Nephron (organoid): ENCODE measurements around the gene DENND1A.

Experiments
- H3K27ac Mint-ChIP-seq, 3 experiments: 2 replicates each; pipeline ENCODE4 v1.8.0; 2020; ENCODE audit warnings: mixed read lengths in 3 of 3, mild to moderate bottlenecking in 2 of 3, moderate library complexity in 1 of 3
- H3K27me3 Mint-ChIP-seq: 2 replicates; pipeline ENCODE4 v1.8.0; 2021; ENCODE audit warnings: low read depth, mild to moderate bottlenecking, moderate library complexity, mixed read lengths
- H3K36me3 Mint-ChIP-seq: 2 replicates; pipeline ENCODE4 v1.8.0; 2020; ENCODE audit warnings: low read depth, mixed read lengths
- H3K4me1 Mint-ChIP-seq: 2 replicates; pipeline ENCODE4 v1.8.0; 2020; ENCODE audit warnings: mixed read lengths
- H3K4me3 Mint-ChIP-seq, 3 experiments: 2 replicates each; pipeline ENCODE4 v1.8.0; 2020; ENCODE audit warnings: mild to moderate bottlenecking in 3 of 3, mixed read lengths in 3 of 3, moderate library complexity in 2 of 3
- H3K9me3 Mint-ChIP-seq: 2 replicates; pipeline ENCODE4 v1.8.0; 2020; ENCODE audit warnings: mixed read lengths
- CTCF ChIP-seq, 3 experiments: fragments of 200-600 bp; sonication (generic); IDR thresholded peaks; one replicate each; pipeline ENCODE4 v1.5.0; 2021; ENCODE audit warnings: antibody characterized with exemption in 3 of 3; ENCODE audit not compliant: unreplicated experiment in 3 of 3

Gene DENND1A

GRCh38 chr9:123608104-123608503 is 321.8 kb downstream of the DENND1A start:
- Mint-ChIP-seq H3K9me3 (no peaks in the 10 kb centered on the region), H3K36me3 (no peaks in the 10 kb centered on the region), H3K4me3 (no peak overlapping the region), H3K27me3 (no peaks in the 10 kb centered on the region), H3K4me1 (peaks cover 14% of the 10 kb centered on the region), H3K27ac (no peak overlapping the region)
- no peak for TF ChIP-seq CTCF (IDR thresholded peaks at IDR 0.05; ENCODE audit: unreplicated experiment in 3 of 3)

- TF ChIP-seq CTCF (IDR thresholded peaks at IDR 0.05; ENCODE audit: unreplicated experiment in 3 of 3), result no peak
- Mint-ChIP-seq H3K27me3 (no peaks in the 10 kb centered on the region), H3K9me3 (no peaks in the 10 kb centered on the region), H3K4me3 (no peak overlapping the region), H3K4me1 (peaks cover 14% of the 10 kb centered on the region), H3K36me3 (no peaks in the 10 kb centered on the region), H3K27ac (no peak overlapping the region)
Observed at GRCh38 chr9:123607479-123607878, 322.4 kb downstream of the DENND1A start.

- no peak for TF ChIP-seq CTCF (IDR thresholded peaks at IDR 0.05; ENCODE audit: unreplicated experiment in 3 of 3)
- Mint-ChIP-seq H3K9me3 (no peaks in the 10 kb centered on the region), H3K36me3 (no peaks in the 10 kb centered on the region), H3K4me1 (peaks cover 8% of the 10 kb centered on the region), H3K27me3 (no peaks in the 10 kb centered on the region), H3K4me3 (no peak overlapping the region), H3K27ac (no peak overlapping the region)
Observed at GRCh38 chr9:123606141-123606540, 323.8 kb downstream of the DENND1A start.

GRCh38 chr9:123605286-123605685 is 324.6 kb downstream of the DENND1A start:
- H3K27ac Mint-ChIP-seq, result no peak overlapping the region
- no peak for TF ChIP-seq CTCF (IDR thresholded peaks at IDR 0.05; ENCODE audit: unreplicated experiment in 3 of 3)
- H3K36me3 Mint-ChIP-seq, result no peaks in the 10 kb centered on the region
- no peaks in the 10 kb centered on the region for H3K27me3 Mint-ChIP-seq
- no peak overlapping the region for H3K4me3 Mint-ChIP-seq
- H3K4me1 Mint-ChIP-seq, result peaks cover under 1% of the 10 kb centered on the region
- H3K9me3 Mint-ChIP-seq, result no peaks in the 10 kb centered on the region

- Mint-ChIP-seq H3K9me3 (no peaks in the 10 kb centered on the region), H3K27ac (no peak overlapping the region), H3K4me3 (no peak overlapping the region), H3K27me3 (no peaks in the 10 kb centered on the region), H3K36me3 (no peaks in the 10 kb centered on the region), H3K4me1 (no peaks in the 10 kb centered on the region)
- TF ChIP-seq CTCF (IDR thresholded peaks at IDR 0.05; ENCODE audit: unreplicated experiment in 3 of 3), result no peak
Observed at GRCh38 chr9:123604861-123605260, 325.1 kb downstream of the DENND1A start.

- Mint-ChIP-seq H3K27ac (no peak overlapping the region), H3K27me3 (peaks cover 1% of the 10 kb centered on the region), H3K4me1 (peaks cover 10% of the 10 kb centered on the region), H3K4me3 (no peak overlapping the region), H3K9me3 (no peaks in the 10 kb centered on the region), H3K36me3 (no peaks in the 10 kb centered on the region)
- no peak for TF ChIP-seq CTCF (IDR thresholded peaks at IDR 0.05; ENCODE audit: unreplicated experiment in 3 of 3)
Observed at GRCh38 chr9:123601828-123602227, 328.1 kb downstream of the DENND1A start.
